A549 (cell line): ENCODE data around the gene RMND5A.

Experiments used
- CBX2 ChIP-seq: fragments of 200-600 bp; sonication (generic); IDR thresholded peaks from 2 replicates; pipeline ENCODE4 v1.6.1; 2016; ENCODE audit warnings: low read depth, mild to moderate bottlenecking, borderline replicate concordance
- CTCF ChIP-seq: fragments of >200 bp; sonication (Bioruptor Twin); formaldehyde crosslinking; IDR thresholded peaks from 3 replicates; pipeline ENCODE4 v1.5.1; 2016
- HOXB5 ChIP-seq: fragments of 250-450 bp; sonication (Bioruptor Pico); IDR thresholded peaks from 2 replicates; pipeline ENCODE4 v1.5.0; 2020; ENCODE audit warnings: mild to moderate bottlenecking, moderate library complexity
- RARB ChIP-seq: fragments of 250-450 bp; sonication (Bioruptor Pico); IDR thresholded peaks from 2 replicates; pipeline ENCODE4 v1.8.0; 2021; ENCODE audit warnings: mild to moderate bottlenecking, moderate library complexity
- USF2 ChIP-seq: fragments of 450-650 bp; IDR thresholded peaks from 2 replicates; pipeline ENCODE4 v1.6.1; 2014; ENCODE audit warnings: antibody characterized with exemption
- ZFP36 ChIP-seq: fragments of 450-650 bp; IDR thresholded peaks from 2 replicates; pipeline ENCODE4 v1.6.1; 2014; ENCODE audit warnings: borderline replicate concordance; ENCODE audit not compliant: partially characterized antibody
- TF ChIP-seq, protein P1 (sequence below): fragments of 200-600 bp; sonication (generic); IDR thresholded peaks from 2 replicates; pipeline ENCODE4 v1.6.1; 2016; ENCODE audit warnings: antibody characterized with exemption, mild to moderate bottlenecking, moderate library complexity

- TF ChIP-seq HOXB5 (no peak), CTCF (no peak), RARB (CRISPR knock-in tag) (no peak), ZFP36 (no peak), USF2 (no peak), CBX2 (no peak)
- TF ChIP-seq, protein P1, sequence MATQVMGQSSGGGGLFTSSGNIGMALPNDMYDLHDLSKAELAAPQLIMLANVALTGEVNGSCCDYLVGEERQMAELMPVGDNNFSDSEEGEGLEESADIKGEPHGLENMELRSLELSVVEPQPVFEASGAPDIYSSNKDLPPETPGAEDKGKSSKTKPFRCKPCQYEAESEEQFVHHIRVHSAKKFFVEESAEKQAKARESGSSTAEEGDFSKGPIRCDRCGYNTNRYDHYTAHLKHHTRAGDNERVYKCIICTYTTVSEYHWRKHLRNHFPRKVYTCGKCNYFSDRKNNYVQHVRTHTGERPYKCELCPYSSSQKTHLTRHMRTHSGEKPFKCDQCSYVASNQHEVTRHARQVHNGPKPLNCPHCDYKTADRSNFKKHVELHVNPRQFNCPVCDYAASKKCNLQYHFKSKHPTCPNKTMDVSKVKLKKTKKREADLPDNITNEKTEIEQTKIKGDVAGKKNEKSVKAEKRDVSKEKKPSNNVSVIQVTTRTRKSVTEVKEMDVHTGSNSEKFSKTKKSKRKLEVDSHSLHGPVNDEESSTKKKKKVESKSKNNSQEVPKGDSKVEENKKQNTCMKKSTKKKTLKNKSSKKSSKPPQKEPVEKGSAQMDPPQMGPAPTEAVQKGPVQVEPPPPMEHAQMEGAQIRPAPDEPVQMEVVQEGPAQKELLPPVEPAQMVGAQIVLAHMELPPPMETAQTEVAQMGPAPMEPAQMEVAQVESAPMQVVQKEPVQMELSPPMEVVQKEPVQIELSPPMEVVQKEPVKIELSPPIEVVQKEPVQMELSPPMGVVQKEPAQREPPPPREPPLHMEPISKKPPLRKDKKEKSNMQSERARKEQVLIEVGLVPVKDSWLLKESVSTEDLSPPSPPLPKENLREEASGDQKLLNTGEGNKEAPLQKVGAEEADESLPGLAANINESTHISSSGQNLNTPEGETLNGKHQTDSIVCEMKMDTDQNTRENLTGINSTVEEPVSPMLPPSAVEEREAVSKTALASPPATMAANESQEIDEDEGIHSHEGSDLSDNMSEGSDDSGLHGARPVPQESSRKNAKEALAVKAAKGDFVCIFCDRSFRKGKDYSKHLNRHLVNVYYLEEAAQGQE, result no peak
Observed at GRCh38 chr2:86747711-86748639, 27.9 kb downstream of the RMND5A start.
